ENCODE results near the gene GOLIM4.
"Not testable (repeated sequence)": the region's sequence is repeated elsewhere in the genome, so short reads cannot be mapped to it uniquely, and the experiment has no call there.

The GOLIM4 gene

DNA sequence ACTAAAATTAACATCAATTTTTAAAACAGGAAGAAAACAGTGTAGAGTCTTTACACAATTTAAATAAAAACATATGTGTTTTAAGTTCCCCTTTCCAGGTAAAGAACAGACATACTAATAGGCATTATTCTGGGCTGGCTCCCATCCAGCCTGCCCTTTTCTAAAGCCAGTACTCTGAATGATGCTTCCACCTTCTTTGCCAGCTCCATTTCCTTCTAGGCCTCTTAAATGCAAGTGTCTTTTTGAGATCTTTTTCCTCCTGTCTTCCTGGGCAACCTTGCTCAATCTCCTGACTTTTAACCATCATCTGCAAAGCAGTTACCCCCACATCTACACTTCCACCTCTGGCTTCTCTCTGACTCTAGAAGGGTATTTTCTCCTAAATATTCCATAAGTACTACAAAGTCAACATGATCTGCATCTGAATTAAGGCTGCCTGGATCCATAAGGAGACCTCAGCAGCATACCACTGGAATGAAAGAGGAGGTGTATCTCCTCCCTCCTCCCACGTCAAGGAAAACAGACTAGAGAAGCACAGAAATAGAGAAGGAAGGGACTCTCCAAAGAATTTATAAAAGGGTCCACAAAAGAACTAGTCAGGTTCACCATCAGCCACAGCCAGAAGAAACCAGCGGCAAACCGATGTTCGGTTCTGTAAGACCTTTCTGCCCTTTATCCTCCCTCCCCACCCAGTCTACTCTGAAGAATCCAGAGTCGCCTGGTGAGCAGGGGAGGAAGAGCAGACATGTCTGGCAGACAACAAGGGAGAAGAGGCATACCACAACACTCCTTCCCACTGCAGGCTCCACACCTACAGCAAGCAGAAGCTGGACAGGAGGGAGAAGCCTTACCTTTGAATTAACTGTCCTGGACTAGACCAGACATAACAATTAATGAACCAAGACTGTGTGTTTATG is 47.1 kb downstream of the GOLIM4 start:
- DNase-seq (ENCODE audit: low spot score), result no peak

DNA sequence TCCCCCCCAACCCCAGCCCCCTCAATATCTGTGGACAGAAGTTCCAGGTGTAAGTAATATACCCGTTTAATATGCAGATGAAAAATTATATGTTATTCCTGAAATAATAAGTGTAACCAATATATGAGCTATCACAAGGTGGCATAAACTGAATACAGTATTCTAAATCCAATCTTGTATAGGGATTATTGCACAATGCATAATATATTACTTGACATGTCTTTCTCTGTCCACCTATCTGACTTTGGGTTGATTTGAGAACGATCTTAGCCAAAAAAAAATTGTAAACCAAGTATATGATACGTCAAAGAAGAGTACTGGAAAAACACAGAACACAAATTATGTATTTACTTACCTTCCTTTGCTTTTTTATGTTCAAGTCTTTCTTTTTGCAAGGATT is 47.8 kb downstream of the GOLIM4 start:
- DNase-seq (ENCODE audit: low spot score), result no peak

DNA sequence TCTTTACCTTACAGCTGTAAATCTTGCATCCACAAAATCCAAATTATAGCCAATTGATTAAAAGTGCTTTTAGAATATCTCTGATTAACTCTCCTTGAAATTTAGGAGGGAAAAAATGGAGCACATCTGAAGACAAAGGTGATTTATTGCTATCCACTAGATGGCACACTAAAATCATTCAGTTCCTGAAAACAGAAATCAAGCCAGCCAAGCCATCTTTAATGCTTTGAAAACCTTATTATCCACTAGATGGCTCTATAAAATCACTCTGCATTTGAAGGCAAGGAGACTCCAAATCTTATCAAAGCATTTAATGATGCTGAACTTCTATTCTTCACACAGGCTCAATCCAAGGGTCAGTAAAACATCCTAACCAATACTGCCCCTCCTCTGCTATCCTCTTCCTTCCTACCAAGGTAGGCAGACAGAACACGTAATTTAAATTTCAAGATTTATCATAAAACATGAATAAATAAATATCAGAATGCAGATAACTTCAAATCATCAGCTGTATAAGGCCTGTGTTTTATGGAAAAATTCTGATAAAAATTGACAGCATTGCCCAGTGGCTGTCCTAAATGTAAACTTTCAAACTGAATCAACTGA is 48.4 kb downstream of the GOLIM4 start:
- DNase-seq (ENCODE audit: low spot score), result peak; percentile 74

DNA sequence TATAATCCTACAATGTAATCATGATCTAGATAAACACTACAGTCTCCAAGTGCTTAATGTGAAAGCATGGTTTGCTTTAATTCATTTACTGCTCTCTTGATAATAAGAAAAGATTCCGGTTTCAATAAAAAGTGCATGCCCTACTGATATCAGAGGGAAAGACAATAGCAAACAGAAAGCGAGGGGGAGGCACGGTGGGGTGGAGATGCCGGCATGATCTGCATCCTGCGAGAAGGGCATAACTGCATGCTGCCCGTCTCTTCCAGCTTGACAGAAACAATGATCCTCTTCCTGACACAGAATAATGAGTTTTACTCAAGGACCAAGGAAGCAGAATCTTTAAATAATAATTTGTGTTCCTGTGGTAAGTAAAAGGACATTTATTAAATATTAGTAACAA is 51.7 kb downstream of the GOLIM4 start:
- DNase-seq (ENCODE audit: low spot score), result no peak

DNA sequence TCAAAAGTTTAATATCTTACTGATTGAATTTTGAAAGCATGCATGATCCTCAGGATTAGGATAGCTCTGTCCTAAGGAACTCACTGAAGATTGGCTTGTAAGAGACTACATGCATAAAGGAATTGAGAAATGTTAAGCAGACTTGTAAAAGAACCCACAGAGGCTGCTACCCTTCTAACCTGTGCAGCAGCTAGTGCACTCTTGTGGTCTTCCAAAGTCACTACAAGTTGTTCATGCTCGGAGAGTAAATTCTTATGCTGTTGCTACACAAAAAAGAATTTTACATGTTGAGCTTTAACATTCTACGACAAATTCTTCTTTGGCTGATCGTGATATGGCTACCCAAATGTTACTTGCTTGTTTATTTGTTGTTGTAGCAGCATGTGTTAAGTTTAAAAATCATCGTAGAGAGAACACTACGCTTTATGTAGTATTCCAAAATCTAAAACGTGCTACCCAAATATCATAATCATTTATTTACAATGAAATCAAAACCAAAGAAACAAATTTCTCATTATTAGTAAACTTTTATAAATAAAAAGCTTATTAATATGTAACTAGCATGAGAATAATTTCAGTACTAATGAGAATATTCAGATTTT is 55.0 kb downstream of the GOLIM4 start:
- peak; percentile 71 for DNase-seq (ENCODE audit: low spot score)

DNA sequence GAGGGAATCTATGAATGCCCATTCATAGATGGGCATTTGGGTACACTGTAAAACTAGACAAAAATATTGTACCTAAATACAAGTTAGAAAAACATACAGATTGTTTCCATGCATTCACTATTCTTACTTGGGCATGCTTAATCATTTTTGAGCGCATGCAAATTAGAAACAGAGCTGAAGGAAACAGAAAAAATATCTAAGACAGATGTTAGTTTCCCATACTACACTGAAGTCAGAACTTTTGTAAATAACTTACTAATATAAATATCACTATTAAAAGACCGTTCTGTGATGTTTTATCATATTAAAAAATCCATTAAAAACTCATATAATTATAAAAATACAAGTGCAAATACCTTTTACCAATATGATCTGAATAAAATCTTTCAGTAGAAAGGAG is 58.7 kb downstream of the GOLIM4 start:
- no peak for DNase-seq (ENCODE audit: low spot score)

DNA sequence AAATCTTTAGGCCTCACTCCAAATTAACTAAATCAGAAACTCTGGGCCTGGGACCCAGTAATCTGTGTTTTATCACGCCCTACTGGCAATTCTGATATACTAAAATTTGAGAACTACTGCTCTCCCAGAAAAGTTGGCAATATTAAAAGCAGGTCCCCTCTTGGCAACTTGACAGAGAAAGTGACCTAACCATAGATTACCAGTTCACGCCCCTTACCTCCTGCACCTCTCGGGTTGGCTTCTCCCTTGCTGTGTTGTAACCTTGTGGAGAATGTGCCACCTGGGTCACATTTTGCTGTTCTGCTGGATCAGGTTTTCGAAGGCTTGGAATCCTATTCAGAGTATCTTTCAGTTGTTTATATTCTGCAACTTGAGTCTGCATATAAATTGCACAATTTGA is 59.1 kb downstream of the GOLIM4 start:
- DNase-seq (ENCODE audit: low spot score), result no peak

DNA sequence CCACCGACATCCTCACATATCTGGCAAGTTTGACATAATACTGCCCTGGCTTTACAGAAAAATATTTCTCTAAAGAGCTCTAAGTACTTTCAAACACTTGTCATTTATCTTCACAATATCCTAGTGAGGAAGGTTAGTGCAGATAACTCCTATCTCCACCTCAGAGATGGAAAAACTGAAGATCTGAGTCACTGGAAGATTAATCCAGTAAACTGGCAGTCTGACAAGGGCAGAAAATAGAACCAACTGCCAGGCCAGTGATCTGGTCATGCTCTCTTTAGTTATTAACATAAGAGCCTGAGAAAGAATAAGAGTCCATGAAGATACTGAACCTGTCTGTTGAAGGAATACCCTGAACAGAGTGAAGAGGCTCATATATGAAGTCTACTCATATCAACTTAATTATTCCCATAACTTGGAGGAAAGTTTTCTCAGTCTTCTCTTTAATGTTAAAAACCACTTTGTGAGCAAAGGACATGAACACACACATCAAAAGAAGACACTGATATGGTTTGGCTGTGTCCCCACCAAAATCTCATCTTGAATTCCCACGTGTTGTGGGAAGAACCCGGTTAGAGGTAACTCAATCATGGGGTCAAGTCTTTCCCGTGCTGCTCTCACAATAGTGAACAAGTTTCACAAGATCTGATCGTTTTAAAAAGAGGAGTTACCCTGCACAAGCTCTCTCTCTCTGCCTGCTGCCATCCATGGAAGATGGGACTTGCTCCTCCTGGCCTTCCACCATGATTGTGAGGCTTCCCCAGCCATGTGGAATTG is 61.4 kb downstream of the GOLIM4 start:
- DNase-seq (ENCODE audit: low spot score), result peak; percentile 50

DNA sequence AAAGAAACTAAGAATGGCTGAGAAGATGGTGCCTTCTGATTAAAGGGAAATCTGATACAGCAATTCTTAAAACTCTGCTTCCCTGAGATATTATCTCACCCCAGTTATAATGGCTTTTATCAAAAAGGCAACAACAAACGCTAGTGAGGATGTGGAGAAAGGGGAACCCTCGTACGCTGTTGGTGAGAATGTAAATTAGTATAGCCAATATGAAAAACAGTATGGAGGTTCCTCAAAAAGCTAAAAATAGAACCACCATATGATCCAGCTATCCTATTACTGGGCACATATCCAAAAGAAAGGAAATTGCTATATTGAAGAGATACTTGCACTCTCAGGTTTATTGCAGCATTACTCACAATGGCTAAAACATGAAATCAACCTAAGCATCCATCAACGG is 65.1 kb downstream of the GOLIM4 start:
- DNase-seq (ENCODE audit: low spot score), result no peak

DNA sequence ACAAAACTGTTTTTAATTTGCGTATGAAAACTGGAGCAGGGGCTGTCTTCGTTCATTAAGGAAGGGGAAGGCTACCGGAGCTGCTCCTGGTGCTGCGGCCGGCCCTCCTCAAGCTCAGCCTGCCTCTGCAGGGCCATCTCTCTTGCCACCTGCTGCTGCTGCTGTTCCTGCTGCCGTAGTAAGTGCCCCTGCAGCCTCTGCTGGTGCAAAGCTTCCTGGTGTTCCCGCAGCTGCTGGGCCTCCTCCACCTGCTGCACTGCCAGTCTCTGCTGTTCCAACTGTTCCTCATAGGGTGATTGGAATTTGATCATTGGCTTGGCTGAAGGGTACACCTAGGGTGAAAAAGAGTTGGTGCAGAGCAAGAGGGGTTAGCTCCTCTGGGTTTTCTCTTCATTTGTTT is 66.0 kb downstream of the GOLIM4 start:
- no peak for DNase-seq (ENCODE audit: low spot score)

DNA sequence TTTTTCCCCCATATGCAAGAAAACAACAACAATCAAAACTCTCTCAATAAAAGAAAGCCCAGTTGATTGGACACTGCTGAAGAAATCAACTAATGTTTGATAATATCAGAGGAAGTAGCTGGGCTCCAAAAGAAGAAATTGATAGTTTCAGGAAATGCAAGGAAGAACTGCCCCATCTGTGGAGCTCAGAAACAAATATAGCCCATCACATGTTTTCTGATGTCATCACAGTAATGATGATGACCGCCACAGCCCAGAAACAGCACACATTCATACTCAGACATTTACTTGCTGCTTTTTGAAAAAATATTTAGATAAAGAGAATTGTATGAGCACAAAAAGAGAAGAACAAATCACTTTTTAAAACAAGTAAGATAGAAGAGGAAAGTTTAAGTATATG is 67.6 kb downstream of the GOLIM4 start:
- DNase-seq (ENCODE audit: low spot score), result no peak

DNA sequence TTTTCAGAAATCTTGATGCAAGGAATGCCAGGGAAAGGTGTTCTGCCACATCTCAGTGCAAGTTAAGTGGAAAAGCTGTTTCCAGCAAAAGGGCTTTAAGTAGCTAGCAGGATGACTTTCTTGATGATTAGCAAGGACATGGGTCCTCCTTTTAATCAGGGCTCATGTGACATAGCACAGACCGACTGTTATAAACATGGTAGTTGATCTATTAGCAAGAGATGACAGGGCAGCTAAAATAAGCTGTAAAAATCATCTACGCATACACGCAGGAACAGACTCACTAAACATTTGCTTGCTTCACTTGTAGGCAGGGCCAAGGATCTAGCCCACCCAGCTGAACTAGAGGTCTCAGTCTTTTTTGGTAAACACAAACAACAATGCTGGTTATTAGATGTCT is 69.0 kb downstream of the GOLIM4 start:
- no peak for DNase-seq (ENCODE audit: low spot score)

DNA sequence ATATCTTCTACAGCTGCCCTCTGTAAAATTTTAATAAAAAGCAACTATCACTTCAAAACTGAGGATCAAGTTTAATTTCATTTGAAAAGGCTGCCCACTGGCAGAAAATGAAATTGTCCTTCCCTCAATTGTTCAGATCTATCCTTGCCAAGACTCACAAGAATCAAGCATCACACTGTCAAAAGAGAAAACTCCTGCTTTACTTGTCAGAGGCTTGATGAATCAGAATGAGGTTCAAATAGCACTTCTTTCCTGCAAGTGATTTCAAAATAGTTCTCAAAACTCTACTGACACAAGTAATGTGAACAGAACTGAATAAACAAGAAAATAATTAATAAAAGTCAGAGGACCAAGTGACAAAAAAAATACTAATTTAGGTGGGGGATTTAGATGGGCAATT is 70.6 kb downstream of the GOLIM4 start:
- DNase-seq (ENCODE audit: low spot score), result no peak

DNA sequence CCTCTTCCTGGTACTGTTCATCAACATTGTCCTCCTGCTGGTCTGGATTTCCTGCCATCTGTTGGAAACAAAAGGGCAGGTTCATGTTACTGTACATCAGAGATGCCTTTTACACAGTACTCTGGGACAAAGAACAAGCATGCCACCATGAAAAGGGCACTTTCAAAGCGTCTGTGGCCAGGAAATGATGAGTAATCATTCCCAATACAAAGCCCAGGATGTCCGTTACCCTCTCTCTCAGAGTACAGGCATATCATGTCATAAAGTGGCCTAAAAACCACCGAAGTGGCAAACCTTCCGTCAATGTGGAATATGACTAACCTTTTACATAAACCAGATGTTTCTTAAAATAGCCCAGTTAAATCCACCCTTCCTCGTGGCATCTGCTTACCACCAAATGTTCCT is 71.2 kb downstream of the GOLIM4 start:
- peak; percentile 40 for DNase-seq (ENCODE audit: low spot score)

DNA sequence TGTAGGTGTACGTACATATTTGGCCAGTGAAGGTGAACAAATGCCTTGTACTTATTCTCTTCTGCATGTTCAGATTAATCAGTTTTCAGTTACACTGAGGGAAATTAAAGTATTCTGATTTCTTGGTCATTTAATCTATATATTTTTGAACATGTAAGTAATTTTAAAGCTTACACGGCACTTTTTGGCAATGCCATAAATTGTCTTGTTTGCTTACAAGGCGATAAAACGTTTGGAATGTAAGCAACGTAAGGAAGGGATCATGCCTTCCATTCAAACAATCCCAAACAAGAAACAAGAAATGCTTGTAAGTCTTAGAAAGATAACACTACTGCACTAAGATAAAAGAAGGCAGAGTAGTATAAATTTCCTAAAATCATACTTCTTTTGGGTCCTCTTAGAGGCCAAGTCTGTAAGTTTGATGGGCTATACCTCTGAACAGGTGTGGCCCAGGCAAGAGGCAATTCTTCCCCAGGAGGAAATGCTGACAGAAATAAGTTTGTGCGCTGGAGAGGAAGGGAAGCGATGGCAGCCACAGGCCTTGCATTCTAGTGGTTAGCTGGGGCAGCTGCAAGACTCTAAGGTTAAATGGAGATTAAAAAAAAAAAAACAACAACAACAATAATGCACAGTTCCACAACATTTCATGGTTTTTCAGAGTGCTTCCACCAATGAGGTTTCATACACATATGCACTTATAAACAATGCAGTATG is 73.8 kb downstream of the GOLIM4 start:
- DNase-seq (ENCODE audit: low spot score), result no peak

DNA sequence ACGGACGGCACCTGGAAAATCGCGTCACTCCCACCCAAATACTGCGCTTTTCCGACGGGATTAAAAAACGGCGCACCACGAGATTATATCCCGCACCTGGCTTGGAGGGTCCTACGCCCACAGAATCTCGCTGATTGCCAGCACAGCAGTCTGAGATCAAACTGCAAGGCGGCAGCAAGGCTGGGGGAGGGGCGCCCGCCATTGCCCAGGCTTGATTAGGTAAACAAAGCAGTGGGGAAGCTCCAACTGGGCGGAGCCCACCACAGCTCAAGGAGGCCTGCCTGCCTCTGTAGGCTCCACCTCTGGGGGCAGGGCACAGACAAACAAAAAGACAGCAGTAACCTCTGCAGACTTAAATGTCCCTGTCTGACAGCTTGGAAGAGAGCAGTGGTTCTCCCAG is 84.4 kb downstream of the GOLIM4 start:
- DNase-seq (ENCODE audit: low spot score), result not testable (repeated sequence)

DNA sequence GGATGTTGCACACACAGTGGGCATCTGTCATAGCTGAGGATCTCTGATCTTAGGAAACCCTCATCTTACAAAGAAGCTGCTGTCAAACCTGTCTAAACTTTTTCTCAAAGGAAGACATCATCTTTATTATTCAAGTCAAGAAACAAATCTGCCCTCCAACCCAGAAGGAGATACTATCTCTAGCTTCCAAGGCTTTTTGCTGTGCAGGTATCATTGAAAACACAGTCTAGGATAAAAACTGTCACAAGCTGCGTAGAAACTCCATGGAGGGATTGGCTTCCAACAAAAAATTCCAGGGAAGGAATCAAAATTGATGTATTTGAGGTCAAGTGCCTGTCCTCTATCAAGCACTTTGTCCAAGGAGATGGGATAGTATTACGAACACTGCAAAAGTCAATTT is 89.1 kb downstream of the GOLIM4 start:
- DNase-seq (ENCODE audit: low spot score), result no peak

DNA sequence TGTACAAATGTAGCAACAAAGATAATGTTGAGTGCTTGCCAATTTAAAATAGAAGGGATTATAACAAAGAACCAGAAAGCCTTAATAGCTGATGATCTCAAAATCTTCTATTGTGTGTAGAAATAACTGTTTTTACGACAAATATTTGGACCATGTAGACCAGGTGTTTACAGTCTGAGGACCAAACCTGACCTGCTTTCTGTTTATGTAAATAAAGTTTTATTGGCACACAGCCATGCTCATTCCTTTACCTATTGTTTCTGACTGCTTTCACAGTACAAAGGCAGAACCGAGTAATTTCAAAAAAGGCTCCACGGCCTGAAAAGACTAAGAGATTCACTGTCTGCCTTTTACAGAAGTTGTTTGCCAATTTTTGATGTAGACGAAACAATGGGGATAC is 91.8 kb downstream of the GOLIM4 start:
- DNase-seq (ENCODE audit: low spot score), result no peak

DNA sequence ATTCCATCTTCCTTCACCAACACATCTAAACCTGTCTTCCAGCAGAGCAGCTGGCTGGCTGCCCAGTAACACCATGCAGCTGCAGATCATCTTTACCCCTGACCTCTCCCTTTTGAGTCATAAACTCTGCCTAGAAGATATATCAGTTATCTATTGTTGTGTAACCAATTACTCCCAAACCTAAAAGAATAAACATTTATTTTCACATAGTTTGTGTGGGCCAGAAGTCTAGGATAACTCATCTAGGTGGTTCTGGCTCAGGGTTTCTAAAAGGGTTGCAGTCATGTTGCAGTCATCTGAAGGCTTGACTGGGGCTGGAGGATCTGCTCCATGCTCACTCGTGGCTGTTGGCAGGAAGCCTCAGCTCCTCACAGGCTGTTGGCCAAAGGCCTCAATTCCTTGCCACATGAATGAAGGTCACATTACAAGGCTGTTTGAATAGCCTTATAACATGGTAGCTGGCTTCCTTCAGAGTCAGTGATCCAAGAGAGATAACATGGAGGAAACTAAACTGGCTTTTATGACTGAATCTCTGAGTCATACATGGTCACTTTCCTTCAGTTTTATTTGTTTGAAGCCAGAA is 92.8 kb downstream of the GOLIM4 start:
- peak; percentile 29 for DNase-seq (ENCODE audit: low spot score)

DNA sequence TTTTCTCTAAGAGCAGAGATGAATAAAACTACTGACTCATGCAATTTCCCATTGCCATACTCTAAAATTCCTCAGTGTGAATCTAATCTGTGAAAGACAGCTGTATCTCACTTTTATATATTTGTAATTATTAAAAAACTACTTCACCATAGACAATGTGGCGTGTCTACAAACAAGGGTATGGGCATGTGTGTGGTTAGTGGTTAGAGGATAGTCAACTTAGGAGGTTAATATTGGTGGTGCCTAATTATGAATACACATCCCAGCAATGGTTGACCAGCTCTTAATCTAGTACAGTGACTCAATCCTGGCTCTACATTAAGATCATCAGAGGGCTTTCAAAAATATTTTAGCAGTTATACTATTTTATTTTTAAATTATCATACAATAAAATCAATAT is 94.5 kb downstream of the GOLIM4 start:
- DNase-seq (ENCODE audit: low spot score), result no peak

DNA sequence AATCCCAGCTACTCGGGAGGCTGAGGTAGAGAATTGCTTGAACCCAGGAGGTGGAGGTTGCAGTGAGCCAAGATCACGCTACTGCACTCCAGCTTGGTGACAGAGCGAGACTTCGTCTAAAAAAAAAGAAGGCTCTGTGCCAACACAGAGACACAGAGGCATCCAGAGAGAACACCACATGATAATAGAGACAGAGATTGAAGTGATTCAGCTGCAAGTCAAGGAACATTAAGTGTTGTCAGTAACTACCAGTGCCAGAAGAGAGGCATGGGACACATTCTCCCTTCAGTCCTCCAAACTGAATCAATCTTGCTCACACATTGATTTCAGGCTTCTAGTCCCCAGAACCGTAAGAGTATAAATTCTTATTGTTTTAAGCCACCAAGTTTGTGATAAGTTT is 97.5 kb downstream of the GOLIM4 start:
- no peak for DNase-seq (ENCODE audit: low spot score)

DNA sequence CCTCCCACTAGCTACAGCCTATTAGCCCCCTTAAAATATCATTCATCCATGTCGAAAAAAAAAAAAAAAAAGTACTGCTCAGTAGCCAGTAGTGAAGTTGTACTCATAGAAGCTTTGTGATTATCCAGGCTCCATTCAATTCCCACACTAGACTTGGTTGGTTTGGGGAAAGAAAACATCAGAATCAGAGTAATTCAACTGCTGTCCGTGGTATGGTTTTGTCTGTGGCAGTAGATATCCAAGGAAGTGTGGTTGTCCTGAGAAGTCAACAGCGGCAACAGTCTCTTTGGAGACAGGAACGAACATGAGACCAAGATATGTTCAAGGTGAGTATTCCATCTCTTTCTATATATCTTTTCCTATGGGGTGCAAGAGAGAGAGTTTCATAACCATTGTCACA is 99.2 kb downstream of the GOLIM4 start:
- DNase-seq (ENCODE audit: low spot score), result no peak
